ENCODE results near the gene SGPP2.

- TF ChIP-seq CTCF (conservative IDR thresholded peaks at IDR 0.05; ENCODE audit: low read depth in 2 of 2) (no peak), EZH2 (IDR thresholded peaks at IDR 0.05; ENCODE audit: low read depth, unreplicated experiment) (no peak), CREB1 (CRISPR knock-in tag; IDR thresholded peaks at IDR 0.05; ENCODE audit: low read depth) (no peak), EZH2phosphoT487 (IDR thresholded peaks at IDR 0.05; ENCODE audit: unreplicated experiment) (no peak), POLR2AphosphoS5 (IDR thresholded peaks at IDR 0.05; ENCODE audit: low read depth) (no peak), JUNB (IDR thresholded peaks at IDR 0.05; ENCODE audit: unreplicated experiment) (no peak), ZNF331 (CRISPR knock-in tag; IDR thresholded peaks at IDR 0.05; ENCODE audit: low read depth) (no peak)
Measured at GRCh38 chr2:222604749-222605515, 180.6 kb downstream of the SGPP2 start.
